ENCODE data around the gene RSPO3.

The RSPO3 gene

GRCh38 chr6:127076466-127076865 is 42.0 kb upstream of the RSPO3 start (continued):
- TF ChIP-seq ISL1 (CRISPR knock-in tag; IDR thresholded peaks at IDR 0.05) (no peak), ZNF8 (CRISPR knock-in tag; IDR thresholded peaks at IDR 0.05) (no peak), OSR1 (CRISPR knock-in tag; IDR thresholded peaks at IDR 0.05) (no peak)

DNA sequence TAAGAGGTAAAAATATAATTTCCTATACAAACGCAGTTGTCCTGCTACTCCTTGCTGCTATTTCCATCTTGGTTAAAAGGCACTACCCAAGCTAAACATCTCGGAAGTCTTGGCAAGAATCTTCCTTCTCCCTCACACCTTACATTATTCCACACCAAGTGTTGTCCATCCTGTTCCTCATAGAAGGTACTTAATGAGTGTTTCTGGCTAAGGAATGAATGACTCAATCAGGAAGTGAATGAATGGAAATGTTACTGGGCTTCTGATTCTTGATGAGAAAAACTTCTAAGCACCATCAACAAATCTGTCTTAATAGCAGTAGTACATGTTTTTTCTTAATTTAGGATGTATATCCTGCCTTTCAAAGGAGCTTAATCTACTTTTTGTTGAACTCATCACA is 40.6 kb upstream of the RSPO3 start:
- ATAC-seq = no peak
- TF ChIP-seq, protein P1, sequence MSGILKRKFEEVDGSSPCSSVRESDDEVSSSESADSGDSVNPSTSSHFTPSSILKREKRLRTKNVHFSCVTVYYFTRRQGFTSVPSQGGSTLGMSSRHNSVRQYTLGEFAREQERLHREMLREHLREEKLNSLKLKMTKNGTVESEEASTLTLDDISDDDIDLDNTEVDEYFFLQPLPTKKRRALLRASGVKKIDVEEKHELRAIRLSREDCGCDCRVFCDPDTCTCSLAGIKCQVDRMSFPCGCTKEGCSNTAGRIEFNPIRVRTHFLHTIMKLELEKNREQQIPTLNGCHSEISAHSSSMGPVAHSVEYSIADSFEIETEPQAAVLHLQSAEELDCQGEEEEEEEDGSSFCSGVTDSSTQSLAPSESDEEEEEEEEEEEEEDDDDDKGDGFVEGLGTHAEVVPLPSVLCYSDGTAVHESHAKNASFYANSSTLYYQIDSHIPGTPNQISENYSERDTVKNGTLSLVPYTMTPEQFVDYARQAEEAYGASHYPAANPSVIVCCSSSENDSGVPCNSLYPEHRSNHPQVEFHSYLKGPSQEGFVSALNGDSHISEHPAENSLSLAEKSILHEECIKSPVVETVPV (CRISPR knock-in tag; IDR thresholded peaks at IDR 0.05) = no peak
- TF ChIP-seq ZNF565 (CRISPR knock-in tag; conservative IDR thresholded peaks at IDR 0.05; ENCODE audit: low read depth) (no peak), ZFP30 (CRISPR knock-in tag; IDR thresholded peaks at IDR 0.05) (no peak)
- TF ChIP-seq, protein P2, sequence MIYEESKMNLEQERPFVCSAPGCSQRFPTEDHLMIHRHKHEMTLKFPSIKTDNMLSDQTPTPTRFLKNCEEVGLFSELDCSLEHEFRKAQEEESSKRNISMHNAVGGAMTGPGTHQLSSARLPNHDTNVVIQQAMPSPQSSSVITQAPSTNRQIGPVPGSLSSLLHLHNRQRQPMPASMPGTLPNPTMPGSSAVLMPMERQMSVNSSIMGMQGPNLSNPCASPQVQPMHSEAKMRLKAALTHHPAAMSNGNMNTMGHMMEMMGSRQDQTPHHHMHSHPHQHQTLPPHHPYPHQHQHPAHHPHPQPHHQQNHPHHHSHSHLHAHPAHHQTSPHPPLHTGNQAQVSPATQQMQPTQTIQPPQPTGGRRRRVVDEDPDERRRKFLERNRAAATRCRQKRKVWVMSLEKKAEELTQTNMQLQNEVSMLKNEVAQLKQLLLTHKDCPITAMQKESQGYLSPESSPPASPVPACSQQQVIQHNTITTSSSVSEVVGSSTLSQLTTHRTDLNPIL (CRISPR knock-in tag; IDR thresholded peaks at IDR 0.05; ENCODE audit: low read depth) = no peak

DNA sequence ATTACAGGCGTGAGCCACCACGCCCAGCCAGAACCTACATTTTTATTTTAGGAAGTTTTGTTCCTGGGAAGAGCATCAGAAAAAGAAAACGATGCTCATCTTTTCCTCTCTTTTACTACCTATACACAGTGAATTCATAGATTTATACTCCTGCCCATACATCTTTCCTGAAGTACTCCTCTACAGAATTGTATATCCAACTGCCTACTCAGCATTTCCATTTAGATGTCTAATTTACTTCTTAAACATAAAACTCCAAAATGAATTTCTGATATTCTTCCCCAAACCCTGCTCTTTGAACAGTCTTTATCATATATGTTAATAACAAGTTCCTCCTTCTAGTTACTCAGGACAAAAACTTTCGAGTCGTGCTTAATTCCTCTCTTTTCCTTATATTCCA is 39.8 kb upstream of the RSPO3 start:
- no peak for TF ChIP-seq CSDC2 (CRISPR knock-in tag; IDR thresholded peaks at IDR 0.05)
- no peak for TF ChIP-seq ZNF565 (CRISPR knock-in tag; conservative IDR thresholded peaks at IDR 0.05; ENCODE audit: low read depth)
- TF ChIP-seq ESRRG (CRISPR knock-in tag; IDR thresholded peaks at IDR 0.05) = no peak
- no peak for TF ChIP-seq ZNF70 (CRISPR knock-in tag; IDR thresholded peaks at IDR 0.05)
- no peak for TF ChIP-seq RARB (CRISPR knock-in tag; IDR thresholded peaks at IDR 0.05)
- no peak for TF ChIP-seq ZFP30 (CRISPR knock-in tag; IDR thresholded peaks at IDR 0.05)
- no peak for TF ChIP-seq ARNTL (CRISPR knock-in tag; IDR thresholded peaks at IDR 0.05; ENCODE audit: borderline replicate concordance, low read depth)
- TF ChIP-seq BACH2 (CRISPR knock-in tag; IDR thresholded peaks at IDR 0.05; ENCODE audit: borderline replicate concordance) = no peak
- TF ChIP-seq GLIS3 (CRISPR knock-in tag; IDR thresholded peaks at IDR 0.05) = no peak
- no peak for TF ChIP-seq OSR1 (CRISPR knock-in tag; IDR thresholded peaks at IDR 0.05)
- no peak for TF ChIP-seq PPARA (CRISPR knock-in tag; IDR thresholded peaks at IDR 0.05; ENCODE audit: borderline replicate concordance)
- TF ChIP-seq, protein P1 (CRISPR knock-in tag; IDR thresholded peaks at IDR 0.05) = no peak
- no peak for TF ChIP-seq SNAI2 (CRISPR knock-in tag; IDR thresholded peaks at IDR 0.05)
- TF ChIP-seq TSHZ2 (CRISPR knock-in tag; IDR thresholded peaks at IDR 0.05) = no peak
- TF ChIP-seq, protein P3, sequence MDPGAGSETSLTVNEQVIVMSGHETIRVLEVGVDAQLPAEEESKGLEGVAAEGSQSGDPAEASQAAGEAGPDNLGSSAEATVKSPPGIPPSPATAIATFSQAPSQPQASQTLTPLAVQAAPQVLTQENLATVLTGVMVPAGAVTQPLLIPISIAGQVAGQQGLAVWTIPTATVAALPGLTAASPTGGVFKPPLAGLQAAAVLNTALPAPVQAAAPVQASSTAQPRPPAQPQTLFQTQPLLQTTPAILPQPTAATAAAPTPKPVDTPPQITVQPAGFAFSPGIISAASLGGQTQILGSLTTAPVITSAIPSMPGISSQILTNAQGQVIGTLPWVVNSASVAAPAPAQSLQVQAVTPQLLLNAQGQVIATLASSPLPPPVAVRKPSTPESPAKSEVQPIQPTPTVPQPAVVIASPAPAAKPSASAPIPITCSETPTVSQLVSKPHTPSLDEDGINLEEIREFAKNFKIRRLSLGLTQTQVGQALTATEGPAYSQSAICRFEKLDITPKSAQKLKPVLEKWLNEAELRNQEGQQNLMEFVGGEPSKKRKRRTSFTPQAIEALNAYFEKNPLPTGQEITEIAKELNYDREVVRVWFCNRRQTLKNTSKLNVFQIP (CRISPR knock-in tag; IDR thresholded peaks at IDR 0.05; ENCODE audit: borderline replicate concordance, low read depth) = no peak
- TF ChIP-seq, protein P2 (CRISPR knock-in tag; IDR thresholded peaks at IDR 0.05; ENCODE audit: low read depth) = no peak
- no peak for ATAC-seq

DNA sequence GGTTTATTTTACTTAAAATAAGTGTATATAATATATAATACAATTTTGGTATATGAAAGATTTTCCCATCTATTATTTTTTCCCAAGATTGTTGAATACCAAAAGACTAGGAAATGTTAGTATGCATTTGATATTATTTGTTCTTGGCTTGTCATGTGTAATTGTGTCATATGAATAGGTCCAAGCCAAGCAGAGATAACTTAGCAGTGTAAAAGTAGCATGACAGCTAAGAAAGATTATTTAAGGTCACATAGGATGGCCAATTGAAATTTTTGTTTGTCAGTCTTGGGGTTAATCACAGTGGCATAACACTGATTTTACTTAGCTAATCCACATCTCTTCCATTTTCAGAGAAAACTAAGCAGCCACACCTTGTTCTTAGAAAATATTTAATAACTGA is 38.8 kb upstream of the RSPO3 start:
- no peak for ATAC-seq
- no peak for TF ChIP-seq BACH2 (CRISPR knock-in tag; IDR thresholded peaks at IDR 0.05; ENCODE audit: borderline replicate concordance)
- TF ChIP-seq TOX (CRISPR knock-in tag; IDR thresholded peaks at IDR 0.05; ENCODE audit: borderline replicate concordance) = no peak
- TF ChIP-seq TCF4 (CRISPR knock-in tag; IDR thresholded peaks at IDR 0.05; ENCODE audit: borderline replicate concordance) = no peak
- TF ChIP-seq RARB (CRISPR knock-in tag; IDR thresholded peaks at IDR 0.05) = no peak
- TF ChIP-seq, protein P1 (CRISPR knock-in tag; IDR thresholded peaks at IDR 0.05) = no peak
- no peak for TF ChIP-seq ZFP30 (CRISPR knock-in tag; IDR thresholded peaks at IDR 0.05)
- TF ChIP-seq ZNF8 (CRISPR knock-in tag; IDR thresholded peaks at IDR 0.05) = no peak
- TF ChIP-seq ISL1 (CRISPR knock-in tag; IDR thresholded peaks at IDR 0.05) = no peak
- TF ChIP-seq ESRRG (CRISPR knock-in tag; IDR thresholded peaks at IDR 0.05) = no peak
- TF ChIP-seq ZNF565 (CRISPR knock-in tag; conservative IDR thresholded peaks at IDR 0.05; ENCODE audit: low read depth) = no peak
- TF ChIP-seq ARNTL (CRISPR knock-in tag; IDR thresholded peaks at IDR 0.05; ENCODE audit: borderline replicate concordance, low read depth) = no peak
- TF ChIP-seq, protein P4, sequence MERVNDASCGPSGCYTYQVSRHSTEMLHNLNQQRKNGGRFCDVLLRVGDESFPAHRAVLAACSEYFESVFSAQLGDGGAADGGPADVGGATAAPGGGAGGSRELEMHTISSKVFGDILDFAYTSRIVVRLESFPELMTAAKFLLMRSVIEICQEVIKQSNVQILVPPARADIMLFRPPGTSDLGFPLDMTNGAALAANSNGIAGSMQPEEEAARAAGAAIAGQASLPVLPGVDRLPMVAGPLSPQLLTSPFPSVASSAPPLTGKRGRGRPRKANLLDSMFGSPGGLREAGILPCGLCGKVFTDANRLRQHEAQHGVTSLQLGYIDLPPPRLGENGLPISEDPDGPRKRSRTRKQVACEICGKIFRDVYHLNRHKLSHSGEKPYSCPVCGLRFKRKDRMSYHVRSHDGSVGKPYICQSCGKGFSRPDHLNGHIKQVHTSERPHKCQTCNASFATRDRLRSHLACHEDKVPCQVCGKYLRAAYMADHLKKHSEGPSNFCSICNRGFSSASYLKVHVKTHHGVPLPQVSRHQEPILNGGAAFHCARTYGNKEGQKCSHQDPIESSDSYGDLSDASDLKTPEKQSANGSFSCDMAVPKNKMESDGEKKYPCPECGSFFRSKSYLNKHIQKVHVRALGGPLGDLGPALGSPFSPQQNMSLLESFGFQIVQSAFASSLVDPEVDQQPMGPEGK (CRISPR knock-in tag; IDR thresholded peaks at IDR 0.05; ENCODE audit: borderline replicate concordance) = no peak
- no peak for TF ChIP-seq ZC3H10 (CRISPR knock-in tag; IDR thresholded peaks at IDR 0.05)
- TF ChIP-seq ZNF70 (CRISPR knock-in tag; IDR thresholded peaks at IDR 0.05) = no peak
- TF ChIP-seq SNAI2 (CRISPR knock-in tag; IDR thresholded peaks at IDR 0.05) = no peak

Data from SK-N-SH treated with all-trans-retinoic acid at 6 μM for 48 hours (cell line).